IPS DF 6.9 (cell line): ENCODE results near the gene STK35.

Experiments
- DNase-seq: peaks from one replicate; pipeline ENCODE4 v3.0.0-alpha.2; 2013; ENCODE audit warnings: low read depth, low spot score
- H3K27ac ChIP-seq: one replicate; pipeline ENCODE4 v1.5.1; 2013; ENCODE audit warnings: low read length, control low read depth
- H3K27me3 ChIP-seq: 2 replicates; pipeline ENCODE4 v1.6.1; 2013; ENCODE audit warnings: mild to moderate bottlenecking, low read length; ENCODE audit not compliant: control insufficient read depth, insufficient read depth
- H3K36me3 ChIP-seq: 2 replicates; pipeline ENCODE4 v1.6.1; 2013; ENCODE audit warnings: low read length; ENCODE audit not compliant: control insufficient read depth, insufficient read depth
- H3K4me1 ChIP-seq: 2 replicates; pipeline ENCODE4 v1.6.1; 2013; ENCODE audit warnings: low read length; ENCODE audit not compliant: control insufficient read depth, insufficient read depth
- H3K4me3 ChIP-seq: 2 replicates; pipeline ENCODE4 v1.5.1; 2013; ENCODE audit warnings: mild to moderate bottlenecking, low read length
- H3K9me3 ChIP-seq: 2 replicates; pipeline ENCODE4 v1.6.1; 2013; ENCODE audit warnings: low read length, inconsistent platforms; ENCODE audit not compliant: control insufficient read depth, insufficient read depth
- WGBS: extraction: QIAGEN DNeasy Blood & Tissue Kit; methylation state at CpG from one replicate; pipeline ENCODE4 v1.1.7; 2013; ENCODE audit warnings: mixed read lengths, missing lambda C conversion rate; ENCODE audit not compliant: insufficient read length, insufficient coverage; 5-methylcytosine and 5-hydroxymethylcytosine counted together

Gene STK35

DNA sequence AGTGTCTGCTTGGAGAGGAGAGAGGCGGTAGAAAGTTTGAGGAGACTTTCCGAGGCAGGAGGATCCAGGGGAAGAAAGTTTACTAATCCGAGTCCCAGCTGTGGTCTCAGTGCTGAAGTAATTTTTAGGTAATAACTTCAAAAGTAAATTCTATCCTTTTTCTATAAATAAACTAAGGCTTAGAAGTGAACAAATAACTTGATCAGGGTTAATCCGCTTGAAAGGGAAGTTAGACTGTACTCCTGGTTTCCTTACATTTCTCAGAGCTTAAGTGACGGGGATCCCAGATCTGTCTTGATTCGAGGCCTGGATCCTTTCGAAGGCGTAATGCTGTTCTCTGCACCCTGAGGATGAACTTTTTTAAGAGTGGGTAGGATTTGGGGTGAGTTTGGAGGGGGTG lies 2.6 kb downstream of the STK35 start:
- Histone ChIP-seq H3K4me3 (no peak overlapping the region), H3K27me3 (no peaks in the 10 kb centered on the region), H3K9me3 (no peaks in the 10 kb centered on the region), H3K27ac (no peak overlapping the region), H3K36me3 (no peaks in the 10 kb centered on the region; the same call in 1 of the 2 replicates), H3K4me1 (no peaks in the 10 kb centered on the region)
- no peak for DNase-seq
- WGBS, result no CpG with 5 or more reads among the region's 8 CpGs

DNA sequence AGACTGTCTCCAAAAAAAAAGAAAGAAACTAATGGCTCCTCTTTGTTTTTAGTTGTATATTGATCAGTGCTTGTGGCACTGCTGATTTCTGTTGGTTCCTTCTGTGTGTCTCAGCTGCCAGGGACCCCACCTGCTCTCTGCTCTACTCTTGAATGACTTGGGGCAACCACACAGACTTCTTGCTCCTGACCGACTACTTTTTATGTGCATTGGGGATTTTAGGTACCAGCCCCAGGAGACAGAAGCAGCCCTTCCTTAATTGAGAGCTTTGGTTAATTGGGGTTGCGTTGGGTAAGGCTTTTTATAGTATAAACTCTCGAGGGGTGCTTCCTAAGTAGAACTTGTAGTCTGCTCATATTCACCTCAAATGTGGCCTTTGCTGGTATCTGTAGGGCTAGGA lies 6.9 kb downstream of the STK35 start:
- H3K4me1 ChIP-seq, result no peaks in the 10 kb centered on the region
- no peaks in the 10 kb centered on the region for H3K27me3 ChIP-seq
- H3K4me3 ChIP-seq, result no peak overlapping the region
- DNase-seq, result no peak
- H3K9me3 ChIP-seq, result no peaks in the 10 kb centered on the region
- no peak overlapping the region for H3K27ac ChIP-seq
- no peaks in the 10 kb centered on the region; the same call in 1 of the 2 replicates for H3K36me3 ChIP-seq
- no CpG with 5 or more reads among the region's 3 CpGs for WGBS

DNA sequence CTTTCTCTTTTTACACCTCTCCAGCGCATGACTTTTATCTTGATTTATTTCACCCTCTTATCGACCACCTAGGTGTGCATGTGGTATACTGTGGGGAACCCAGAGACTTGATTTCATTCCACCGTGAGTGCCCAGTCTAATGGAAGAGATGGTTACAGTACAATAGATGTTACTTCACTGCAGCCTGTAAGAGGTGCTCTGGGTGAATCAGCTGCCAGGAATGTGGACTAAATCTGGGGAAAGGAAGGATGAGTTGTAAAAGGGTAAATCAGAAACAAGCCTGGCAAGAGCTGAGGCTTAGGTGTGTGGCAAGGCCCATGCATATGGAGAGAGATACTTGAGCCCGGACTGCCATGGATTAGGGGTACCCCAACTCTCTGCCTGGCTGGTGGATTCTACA lies 7.4 kb downstream of the STK35 start:
- Histone ChIP-seq H3K9me3 (no peaks in the 10 kb centered on the region), H3K27me3 (no peaks in the 10 kb centered on the region), H3K4me1 (no peaks in the 10 kb centered on the region), H3K4me3 (no peak overlapping the region), H3K36me3 (no peaks in the 10 kb centered on the region; the same call in 1 of the 2 replicates), H3K27ac (no peak overlapping the region)
- WGBS, result no CpG with 5 or more reads among the region's 4 CpGs
- no peak for DNase-seq

- no peaks in the 10 kb centered on the region for H3K4me1 ChIP-seq
- no CpG with 5 or more reads among the region's 6 CpGs for WGBS
- H3K27ac ChIP-seq, result no peak overlapping the region
- H3K36me3 ChIP-seq, result no peaks in the 10 kb centered on the region; the same call in 1 of the 2 replicates
- H3K9me3 ChIP-seq, result no peaks in the 10 kb centered on the region
- no peaks in the 10 kb centered on the region for H3K27me3 ChIP-seq
- DNase-seq, result no peak
- H3K4me3 ChIP-seq, result no peak overlapping the region
Measured at GRCh38 chr20:2109425-2110210, 8.0 kb downstream of the STK35 start.

GRCh38 chr20:2112910-2113309 lies 11.3 kb downstream of the STK35 start:
- H3K4me3 ChIP-seq, result no peak overlapping the region
- H3K4me1 ChIP-seq, result no peaks in the 10 kb centered on the region
- H3K27ac ChIP-seq, result no peak overlapping the region
- no CpG with 5 or more reads among the region's 4 CpGs for WGBS
- H3K9me3 ChIP-seq, result no peaks in the 10 kb centered on the region
- H3K27me3 ChIP-seq, result no peaks in the 10 kb centered on the region
- no peak for DNase-seq
- peaks cover 3% of the 10 kb centered on the region; the same call in 1 of the 2 replicates for H3K36me3 ChIP-seq

DNA sequence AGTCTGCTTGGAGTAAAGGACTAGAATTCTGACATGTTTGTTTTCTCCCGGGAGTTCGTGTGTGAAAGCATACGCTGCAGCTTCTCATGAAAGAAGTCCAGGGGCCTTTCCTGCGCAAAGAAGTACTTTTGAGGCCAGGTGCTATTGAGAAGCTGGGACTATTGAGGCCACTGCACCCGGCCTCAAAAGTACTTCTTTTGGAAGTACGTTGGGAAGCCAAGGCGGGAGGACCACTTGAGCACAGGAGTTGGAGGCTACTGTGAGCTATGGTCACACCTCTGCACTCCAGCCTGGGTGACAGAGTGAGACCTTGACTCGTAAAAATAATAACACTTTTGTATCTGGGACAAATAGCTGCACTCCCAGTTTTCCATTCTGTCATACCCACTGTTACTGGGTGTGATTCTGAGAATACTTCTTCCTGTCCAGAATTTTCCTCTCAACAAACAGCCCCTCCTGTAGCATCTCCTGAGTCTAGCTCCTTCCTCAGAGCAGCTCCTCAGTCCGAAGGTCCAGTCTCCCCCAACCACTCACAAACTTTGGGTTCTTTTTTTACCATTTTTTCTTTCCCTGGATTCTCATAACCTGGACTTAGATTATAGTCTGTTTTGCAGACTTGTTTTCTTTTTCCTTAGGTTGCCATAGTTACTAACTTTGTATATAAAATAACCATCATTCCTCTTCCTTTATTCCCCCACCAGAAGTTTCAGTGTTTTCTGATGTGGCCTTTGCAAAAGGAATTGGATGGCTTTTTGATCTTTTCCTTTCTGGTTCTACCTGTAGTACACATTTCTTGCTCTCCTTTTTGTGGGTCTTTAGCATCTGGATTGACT lies 12.7 kb downstream of the STK35 start:
- Histone ChIP-seq H3K9me3 (no peaks in the 10 kb centered on the region), H3K27me3 (no peaks in the 10 kb centered on the region), H3K4me1 (no peaks in the 10 kb centered on the region), H3K27ac (no peak overlapping the region), H3K4me3 (no peak overlapping the region), H3K36me3 (peaks cover 3% of the 10 kb centered on the region; the same call in 1 of the 2 replicates)
- no peak for DNase-seq
- WGBS, result no CpG with 5 or more reads among the region's 9 CpGs

DNA sequence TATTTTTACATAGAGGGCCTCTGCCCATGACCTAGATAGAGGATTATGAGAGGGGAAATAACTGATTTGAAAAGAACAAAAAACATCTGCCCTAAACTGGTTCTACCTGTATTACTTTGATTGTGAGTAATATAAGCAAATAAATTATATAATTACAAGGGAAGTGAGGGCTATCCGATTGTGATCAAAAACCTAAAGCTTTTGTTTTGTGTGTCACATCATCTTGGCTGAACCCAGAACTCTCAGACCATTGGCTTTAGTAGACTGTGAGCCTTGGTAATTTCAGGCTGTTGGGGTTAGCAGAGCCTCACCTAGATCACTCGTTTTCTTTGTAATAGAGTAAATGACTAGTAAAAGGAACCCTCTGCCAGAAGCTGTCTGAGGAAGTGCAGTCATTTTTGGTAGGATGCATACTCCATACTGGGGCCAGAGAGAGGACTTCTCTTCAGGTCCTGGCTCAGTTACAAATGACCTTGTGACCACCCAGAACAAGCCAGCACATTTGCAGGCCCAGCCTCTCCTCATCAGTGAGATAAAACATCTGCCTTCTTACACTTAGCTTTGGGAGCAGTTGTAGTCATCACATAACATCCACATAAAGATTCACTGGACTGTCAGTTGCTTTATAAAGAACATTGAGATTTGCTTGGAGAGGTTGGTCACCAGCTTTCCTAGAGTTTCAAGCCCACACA lies 13.5 kb downstream of the STK35 start:
- Histone ChIP-seq H3K27me3 (no peaks in the 10 kb centered on the region), H3K27ac (no peak overlapping the region), H3K36me3 (peaks cover 3% of the 10 kb centered on the region; the same call in 1 of the 2 replicates), H3K4me1 (no peaks in the 10 kb centered on the region), H3K4me3 (no peak overlapping the region), H3K9me3 (no peaks in the 10 kb centered on the region)
- no peak for DNase-seq
- no CpG with 5 or more reads among the region's 2 CpGs for WGBS

DNA sequence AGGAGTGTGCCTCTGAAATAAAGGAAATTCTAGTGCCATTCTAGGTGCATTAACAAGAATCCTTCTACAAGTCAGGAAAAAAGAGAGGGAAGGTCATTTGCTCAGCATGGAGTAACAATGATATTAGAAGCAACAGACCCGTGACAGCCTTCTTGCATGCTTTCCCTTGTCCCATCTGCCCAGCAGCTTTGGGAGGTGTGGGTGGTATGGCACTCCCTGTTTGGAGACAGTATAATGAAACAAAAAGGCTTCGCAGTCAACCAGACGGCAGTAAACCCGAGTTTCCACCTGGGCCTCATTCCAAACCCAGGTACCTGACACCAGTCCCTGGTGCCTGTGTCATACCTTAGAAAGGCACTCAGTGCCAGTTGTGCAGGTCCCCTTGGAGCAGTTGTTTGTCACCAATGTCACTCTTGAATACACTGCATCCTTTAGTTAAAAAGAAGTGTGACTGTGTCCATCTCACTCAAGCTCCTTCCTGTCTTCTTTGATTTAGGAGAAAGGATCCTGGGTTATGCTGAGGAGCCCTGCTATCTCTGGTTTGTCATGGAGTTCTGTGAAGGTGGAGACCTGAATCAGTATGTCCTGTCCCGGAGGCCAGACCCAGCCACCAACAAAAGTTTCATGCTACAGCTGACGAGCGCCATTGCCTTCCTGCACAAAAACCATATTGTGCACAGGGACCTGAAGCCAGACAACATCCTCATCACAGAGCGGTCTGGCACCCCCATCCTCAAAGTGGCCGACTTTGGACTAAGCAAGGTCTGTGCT lies 14.7 kb downstream of the STK35 start:
- Histone ChIP-seq H3K4me1 (no peaks in the 10 kb centered on the region), H3K4me3 (no peak overlapping the region), H3K27me3 (no peaks in the 10 kb centered on the region), H3K9me3 (no peaks in the 10 kb centered on the region), H3K36me3 (peaks cover 3% of the 10 kb centered on the region; the same call in 1 of the 2 replicates), H3K27ac (no peak overlapping the region)
- WGBS, result no CpG with 5 or more reads among the region's 9 CpGs
- no peak for DNase-seq

- H3K36me3 ChIP-seq, result peaks cover 3% of the 10 kb centered on the region; the same call in 1 of the 2 replicates
- H3K27me3 ChIP-seq, result no peaks in the 10 kb centered on the region
- WGBS, result no CpG with 5 or more reads among the region's 3 CpGs
- H3K27ac ChIP-seq, result no peak overlapping the region
- H3K4me1 ChIP-seq, result no peaks in the 10 kb centered on the region
- H3K4me3 ChIP-seq, result no peak overlapping the region
- DNase-seq, result no peak
- H3K9me3 ChIP-seq, result no peaks in the 10 kb centered on the region
Measured at GRCh38 chr20:2118783-2119182, 17.2 kb downstream of the STK35 start.
